RPMI7951 (cell line): ENCODE measurements around the gene SOX11. TPM values are rescaled to one million over a fixed set of nuclear protein-coding genes. Genes with fewer than 3 reads are reported as not detected.

Experiments used
- DNase-seq: peaks from one replicate; pipeline ENCODE4 v3.0.0-alpha.2; 2012; ENCODE audit warnings: low read depth
- total RNA-seq: library from RNA; depleted of rRNA; stranded (reverse); fragments of >200 nt; shearing (Covaris generic); gene quantifications from 2 replicates; pipeline ENCODE4 v1.2.3, GENCODE V29; 2014

The SOX11 gene
- total RNA-seq, 1 experiment from 2014 or later: under 0.01 TPM

DNA sequence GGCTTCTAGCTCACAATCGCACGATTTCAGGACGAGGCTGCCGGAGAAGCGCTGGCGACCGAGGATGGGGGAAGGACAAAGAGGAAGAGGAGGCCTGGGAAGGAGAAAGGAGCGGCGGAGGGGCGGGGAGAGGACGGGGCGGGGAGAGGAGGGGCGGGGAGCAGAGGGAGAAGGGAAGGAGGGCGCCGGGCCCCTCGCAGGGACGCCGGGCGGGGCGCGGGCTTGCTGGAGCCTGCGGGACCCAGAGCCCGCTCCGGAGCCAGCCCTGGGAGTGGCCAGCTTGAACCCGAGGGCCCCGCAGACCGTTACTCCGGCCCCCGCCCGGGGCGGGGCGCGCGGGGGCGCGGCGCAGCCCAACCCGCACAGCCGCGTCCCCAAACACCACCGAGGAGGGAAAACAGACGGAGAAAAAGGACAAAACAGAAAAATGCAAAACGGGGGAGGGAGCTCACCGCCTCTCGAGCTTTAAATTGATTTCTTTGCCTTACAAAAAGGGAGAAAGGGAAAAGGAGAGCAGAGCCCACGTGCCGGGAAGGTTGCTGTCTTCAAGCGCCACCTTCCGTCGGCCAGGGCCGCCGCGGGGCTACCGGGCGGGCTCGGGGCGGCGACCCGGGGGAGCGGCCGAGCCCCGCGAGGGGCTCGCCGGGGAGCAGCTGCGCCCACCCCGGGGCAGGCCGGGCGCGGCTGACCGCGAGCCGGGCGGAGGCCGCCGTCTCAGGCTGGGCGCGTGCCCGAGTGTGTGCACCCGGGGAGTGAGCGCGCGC, 781 bp upstream of the SOX11 start:
- DNase-seq: no peak

DNA sequence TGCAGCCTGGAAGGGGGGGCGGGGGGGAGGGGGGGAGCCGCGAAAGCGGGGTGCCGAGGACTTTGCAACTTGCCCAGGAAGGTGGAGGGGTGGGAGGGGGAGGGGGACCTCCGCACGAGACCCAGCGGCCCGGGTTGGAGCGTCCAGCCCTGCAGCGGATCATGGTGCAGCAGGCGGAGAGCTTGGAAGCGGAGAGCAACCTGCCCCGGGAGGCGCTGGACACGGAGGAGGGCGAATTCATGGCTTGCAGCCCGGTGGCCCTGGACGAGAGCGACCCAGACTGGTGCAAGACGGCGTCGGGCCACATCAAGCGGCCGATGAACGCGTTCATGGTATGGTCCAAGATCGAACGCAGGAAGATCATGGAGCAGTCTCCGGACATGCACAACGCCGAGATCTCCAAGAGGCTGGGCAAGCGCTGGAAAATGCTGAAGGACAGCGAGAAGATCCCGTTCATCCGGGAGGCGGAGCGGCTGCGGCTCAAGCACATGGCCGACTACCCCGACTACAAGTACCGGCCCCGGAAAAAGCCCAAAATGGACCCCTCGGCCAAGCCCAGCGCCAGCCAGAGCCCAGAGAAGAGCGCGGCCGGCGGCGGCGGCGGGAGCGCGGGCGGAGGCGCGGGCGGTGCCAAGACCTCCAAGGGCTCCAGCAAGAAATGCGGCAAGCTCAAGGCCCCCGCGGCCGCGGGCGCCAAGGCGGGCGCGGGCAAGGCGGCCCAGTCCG, 540 bp downstream of the SOX11 start:
- DNase-seq: no peak

DNA sequence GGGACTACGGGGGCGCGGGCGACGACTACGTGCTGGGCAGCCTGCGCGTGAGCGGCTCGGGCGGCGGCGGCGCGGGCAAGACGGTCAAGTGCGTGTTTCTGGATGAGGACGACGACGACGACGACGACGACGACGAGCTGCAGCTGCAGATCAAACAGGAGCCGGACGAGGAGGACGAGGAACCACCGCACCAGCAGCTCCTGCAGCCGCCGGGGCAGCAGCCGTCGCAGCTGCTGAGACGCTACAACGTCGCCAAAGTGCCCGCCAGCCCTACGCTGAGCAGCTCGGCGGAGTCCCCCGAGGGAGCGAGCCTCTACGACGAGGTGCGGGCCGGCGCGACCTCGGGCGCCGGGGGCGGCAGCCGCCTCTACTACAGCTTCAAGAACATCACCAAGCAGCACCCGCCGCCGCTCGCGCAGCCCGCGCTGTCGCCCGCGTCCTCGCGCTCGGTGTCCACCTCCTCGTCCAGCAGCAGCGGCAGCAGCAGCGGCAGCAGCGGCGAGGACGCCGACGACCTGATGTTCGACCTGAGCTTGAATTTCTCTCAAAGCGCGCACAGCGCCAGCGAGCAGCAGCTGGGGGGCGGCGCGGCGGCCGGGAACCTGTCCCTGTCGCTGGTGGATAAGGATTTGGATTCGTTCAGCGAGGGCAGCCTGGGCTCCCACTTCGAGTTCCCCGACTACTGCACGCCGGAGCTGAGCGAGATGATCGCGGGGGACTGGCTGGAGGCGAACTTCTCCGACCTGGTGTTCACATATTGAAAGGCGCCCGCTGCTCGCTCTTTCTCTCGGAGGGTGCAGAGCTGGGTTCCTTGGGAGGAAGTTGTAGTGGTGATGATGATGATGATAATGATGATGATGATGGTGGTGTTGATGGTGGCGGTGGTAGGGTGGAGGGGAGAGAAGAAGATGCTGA, 1.4 kb downstream of the SOX11 start:
- no peak for DNase-seq

DNA sequence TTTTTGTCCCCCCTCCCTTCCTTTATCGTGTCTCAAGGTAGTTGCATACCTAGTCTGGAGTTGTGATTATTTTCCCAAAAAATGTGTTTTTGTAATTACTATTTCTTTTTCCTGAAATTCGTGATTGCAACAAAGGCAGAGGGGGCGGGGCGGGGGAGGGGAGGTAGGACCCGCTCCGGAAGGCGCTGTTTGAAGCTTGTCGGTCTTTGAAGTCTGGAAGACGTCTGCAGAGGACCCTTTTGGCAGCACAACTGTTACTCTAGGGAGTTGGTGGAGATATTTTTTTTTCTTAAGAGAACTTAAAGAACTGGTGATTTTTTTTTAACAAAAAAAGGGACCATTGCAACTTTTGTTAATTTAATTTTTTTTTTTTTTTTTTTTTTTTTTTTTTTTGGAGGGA, 2.1 kb downstream of the SOX11 start:
- no peak for DNase-seq

DNA sequence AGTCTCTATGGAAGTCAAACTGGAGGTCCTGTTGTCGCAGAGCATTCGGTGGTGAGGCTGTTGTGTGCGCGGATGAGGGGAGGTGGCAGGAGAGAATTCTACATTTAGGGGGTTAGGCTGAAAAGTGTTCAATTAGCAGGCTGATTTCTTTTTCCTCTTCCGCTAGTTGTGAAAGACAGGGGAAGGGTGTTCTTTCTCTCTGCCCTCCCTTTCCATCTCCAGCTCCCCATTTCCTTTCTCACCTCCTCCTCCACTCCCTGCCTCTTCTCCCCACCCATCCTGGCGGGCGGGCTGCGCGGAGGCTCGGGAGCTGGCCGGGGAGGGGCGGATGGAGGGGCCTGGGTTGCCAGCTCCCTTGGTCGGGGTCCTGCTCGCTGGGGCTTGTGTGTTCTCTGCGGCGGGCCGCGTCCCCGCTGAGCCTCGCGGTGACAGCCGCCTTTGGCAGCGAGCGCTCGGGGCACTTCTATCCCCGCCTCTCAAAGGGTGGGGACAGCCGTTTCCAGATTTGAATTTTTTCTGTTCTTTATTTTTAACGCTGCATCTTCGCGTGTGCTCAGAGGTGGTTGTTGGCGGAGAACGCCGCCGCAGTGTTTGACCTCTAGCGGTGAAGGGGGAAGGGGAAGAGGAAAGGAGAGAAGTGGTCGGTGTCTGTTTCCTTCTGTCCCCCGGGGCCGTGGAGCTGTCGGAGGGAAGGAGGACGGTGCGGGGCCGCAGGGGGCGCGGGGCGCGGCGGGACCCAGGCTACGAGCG, 3.6 kb downstream of the SOX11 start:
- DNase-seq: no peak

DNA sequence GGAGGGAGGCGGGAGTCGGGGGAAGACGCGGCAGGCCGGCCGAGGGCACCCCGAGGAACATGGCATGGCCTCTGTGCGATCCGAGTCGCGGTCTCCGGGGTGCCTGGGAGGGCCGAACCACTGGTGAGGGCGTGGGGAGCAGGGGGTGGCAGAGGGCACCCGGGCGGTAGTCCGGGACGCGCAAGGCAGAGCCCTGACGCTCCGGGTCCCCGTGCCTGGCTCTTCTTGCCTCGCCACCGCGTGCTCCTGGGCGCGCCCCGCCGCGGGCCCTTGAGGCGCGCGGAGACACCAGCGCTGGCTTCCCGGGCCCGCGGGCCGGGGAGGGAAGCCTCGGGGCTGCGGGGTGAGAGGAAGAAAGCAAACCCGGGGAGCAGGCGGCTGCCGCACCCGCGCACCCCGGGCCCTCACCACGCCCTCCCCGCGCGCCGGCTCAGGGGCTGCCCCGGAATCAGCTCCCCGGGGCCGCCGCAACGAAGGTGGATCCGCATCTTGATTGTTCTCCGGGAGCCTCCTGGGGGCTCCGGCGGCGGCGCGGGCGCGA, 4.3 kb downstream of the SOX11 start:
- DNase-seq: no peak

DNA sequence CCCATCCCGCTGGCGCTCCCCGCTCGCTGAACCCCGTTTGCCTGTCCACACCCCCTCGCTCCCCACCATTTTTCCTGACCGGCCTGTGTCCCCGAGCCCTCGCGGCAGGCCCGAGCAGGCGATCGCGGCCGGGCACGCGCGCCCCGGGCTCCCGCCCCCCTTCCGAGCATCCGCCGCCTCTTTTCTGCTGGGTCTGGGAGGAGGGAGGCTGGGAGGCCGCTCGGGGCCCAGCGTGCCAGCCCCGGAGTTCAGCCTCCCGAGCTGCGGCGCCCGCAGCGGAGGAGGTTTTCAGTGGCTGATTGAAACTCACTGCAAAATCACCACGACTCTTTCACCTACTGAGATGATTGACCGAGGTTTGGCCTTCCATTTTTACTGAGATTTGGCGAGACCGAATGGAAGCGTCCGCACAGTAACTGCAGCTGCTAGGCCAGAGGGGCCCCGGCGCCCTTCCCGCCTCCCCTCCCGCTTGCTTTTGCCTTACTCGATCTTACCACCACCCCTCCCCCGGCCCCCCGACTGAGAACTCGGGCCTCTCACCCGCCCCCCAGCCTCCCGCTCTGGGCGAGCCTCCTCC, 4.8 kb downstream of the SOX11 start:
- DNase-seq: no peak

DNA sequence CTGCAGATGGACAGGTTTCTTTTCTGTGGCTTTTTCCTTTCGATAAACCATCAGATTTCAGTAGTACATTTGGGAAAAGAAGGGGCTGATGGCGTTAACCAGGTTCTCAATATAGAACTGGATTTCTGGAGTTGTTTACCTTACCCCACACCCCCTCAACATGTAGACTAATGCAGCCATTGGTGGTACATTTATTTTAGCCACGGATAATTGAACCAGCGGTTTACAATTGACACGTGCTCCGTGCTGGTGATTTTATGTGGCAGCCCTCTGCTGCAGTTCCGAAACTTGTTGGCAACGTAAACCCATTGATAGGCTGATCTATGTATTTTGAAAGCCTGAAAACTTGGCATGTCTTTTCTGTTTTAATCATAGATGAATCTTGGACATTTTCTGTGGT, 5.4 kb downstream of the SOX11 start:
- DNase-seq: no peak

DNA sequence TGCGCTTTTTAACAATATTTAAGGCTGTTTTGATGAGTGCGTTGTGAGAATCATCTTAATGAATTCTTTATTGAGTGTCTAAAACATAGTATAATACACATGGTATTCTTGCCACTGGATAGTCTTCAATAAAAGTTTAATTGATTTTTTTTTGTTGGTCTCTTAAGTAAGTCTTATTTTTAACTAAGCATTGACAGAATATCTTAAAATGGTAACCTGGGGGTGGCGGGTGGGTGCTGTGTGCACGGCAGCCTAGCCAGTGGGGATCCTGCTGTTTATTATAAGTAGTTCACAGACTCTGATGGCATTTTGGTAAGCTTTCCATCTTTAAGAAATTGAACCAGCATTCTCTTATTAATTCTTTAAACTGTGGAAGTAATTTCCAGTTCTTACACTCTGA, 6.0 kb downstream of the SOX11 start:
- no peak for DNase-seq

DNA sequence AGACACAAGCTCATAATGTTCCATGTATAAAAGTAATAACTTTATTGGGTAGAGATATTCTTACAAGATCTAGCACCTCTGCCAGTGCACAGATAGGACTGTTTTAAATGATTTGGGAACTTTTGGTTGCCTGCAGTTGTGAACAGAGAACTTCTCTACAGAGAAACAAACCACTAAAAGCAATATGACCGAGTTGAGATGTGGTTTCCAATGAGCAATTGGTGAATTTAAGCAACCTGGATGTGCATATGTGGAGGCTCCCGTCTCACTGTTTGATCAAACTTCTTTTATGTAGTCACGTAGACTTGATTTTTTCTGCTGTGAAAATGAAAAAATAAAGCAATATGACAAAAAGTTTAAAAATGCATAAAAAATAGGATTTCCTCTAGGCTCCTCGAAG, 7.8 kb downstream of the SOX11 start:
- DNase-seq: no peak

DNA sequence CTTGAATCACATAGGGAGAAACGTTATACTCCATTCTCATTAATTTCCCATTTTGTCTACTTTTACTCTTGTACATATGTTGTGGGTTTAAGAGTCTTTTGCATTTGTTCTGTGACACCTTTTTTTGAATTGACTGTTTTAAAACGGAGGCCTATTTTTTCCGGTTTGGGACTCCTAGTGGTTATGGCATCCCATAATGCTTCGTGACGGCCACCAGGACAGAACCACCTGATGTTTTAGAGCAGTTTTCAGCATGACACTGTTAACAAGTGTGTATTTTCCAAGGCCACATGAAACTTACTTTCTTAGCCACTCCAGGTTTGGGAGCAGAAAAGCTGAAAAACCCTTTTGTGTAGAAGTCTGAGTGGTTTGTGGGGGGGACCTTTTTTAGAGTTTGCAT, 8.4 kb downstream of the SOX11 start:
- DNase-seq: no peak

DNA sequence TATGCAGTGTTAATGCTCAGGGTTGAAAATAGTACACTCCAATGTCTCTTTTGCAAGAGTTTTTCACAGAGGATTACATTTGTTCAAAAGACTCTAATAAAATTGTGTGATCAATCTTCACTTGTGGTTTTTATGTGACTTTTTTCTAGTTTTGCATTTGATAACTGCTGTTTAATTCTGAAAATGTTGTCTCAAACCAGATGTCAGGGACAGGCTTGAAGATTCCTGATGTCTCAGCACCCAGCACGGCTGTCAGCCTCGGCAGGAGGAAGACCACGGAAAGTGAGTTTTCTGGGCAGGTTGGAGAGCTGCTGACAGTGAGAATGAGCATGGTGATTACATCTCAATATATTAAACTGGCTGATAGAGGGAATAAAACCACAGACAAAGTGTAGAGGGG, 9.1 kb downstream of the SOX11 start:
- no peak for DNase-seq

DNA sequence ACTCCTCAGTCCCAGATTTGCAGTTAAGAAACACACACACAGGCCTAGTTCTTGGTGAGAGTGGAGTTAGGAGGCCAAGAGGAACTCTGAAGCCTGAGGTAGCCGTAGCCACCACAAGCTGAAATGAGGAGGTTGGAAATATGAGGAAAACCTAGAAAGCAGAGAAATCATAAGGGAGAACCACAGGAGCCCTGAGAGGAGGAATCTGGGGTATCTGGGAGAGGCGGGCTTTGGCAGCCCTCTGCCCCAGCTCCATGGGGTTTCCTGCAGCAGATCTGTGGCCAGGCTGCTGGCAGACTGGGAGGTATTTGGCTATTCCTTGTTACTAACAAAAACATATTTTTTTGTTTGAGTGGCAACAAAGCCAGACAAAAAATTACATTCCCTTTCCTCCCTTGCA, 11.0 kb downstream of the SOX11 start:
- DNase-seq: no peak

DNA sequence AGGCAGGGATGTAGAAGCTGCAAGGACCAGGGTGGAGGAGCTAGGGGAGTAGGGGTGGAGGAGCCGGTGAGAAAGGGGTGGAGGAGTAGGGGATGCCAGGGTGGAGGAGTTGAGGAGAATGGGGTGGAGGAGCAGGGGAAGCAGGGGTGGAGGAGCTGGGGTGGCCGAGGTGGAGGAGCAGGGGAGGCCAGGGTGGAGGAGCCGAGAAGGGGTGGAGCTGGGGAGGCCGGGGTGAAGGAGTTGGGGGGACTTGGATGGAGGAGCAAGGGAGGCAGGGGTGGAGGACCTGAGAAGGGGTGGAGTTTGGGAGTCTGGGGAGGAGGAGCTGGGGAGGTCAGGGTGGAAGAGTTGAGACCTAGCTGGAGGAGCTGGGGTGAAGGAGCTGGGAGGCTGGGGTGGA, 13.3 kb downstream of the SOX11 start:
- no peak for DNase-seq

DNA sequence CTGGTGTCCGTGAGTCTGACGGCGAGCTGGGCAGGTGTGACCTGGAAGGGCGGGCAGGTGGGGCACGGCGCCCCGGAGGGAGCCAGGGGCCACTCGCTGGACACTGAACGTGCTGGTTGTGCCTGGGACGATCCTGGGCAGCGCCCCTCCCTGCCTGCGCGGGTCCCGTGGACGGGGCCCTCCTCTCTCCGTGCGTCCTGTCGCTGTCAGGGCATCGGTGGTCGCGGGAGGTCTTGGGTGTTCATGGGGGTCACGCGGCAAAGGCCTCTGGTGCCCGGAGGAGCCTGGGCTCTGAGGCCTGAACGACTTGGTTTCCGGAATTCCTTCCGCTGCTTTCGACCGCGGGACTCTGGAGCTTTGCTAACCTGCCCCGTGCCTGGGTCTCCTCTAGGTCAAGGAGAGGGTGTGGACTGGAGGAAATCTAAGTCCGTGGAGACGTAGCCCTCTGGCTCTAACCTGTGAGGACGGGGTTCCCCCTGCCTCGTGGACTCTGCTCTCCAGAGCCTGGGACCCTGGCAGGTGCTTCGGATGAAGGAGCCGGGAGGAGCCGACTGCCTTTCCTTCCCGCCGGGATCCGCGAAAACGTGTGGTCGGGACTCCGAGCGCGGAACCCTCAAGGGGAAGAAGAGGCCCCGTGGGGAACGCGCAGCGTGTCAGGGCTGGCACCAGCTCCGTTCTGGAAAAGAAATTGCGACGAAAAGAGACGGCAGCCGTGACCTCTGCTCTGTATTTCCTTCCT, 14.7 kb downstream of the SOX11 start:
- DNase-seq: no peak

DNA sequence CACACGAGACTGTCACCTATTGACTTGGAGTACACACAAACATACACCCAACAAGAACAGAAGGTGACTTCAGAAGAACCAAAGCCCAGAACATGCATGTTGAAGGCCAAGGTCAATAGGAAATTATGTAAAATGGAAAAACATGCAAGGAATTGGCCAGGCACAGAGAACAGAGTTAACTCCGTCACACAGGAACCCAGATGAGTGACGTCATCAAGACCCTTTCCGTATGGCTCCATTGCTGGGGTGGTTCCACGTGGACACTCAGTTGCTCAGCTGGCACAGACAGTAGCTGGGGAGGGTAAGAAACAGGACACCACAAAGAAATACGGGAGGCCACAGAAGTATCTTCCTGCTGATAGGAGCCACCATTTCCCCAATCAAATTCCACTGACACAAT, 18.4 kb downstream of the SOX11 start:
- DNase-seq: no peak

DNA sequence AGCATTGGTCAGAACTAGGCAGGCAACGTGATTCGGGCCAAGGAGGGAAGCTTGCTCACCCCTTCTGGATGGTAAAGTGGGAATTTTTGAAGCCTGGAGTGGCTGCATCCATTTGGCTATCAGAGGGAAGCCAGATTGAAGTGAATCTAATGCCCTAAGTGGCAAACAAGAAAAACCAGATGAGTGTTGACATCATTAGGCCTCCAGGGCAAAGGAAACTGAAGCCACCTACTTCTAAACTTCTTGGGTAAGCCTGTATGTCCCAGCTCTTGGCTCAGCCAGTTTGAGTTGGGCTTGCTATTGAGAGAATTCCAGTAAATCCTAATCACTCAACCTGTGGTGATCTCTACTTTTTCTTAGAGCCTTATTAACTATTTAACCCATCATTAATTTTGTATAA, 20.9 kb downstream of the SOX11 start:
- no peak for DNase-seq

DNA sequence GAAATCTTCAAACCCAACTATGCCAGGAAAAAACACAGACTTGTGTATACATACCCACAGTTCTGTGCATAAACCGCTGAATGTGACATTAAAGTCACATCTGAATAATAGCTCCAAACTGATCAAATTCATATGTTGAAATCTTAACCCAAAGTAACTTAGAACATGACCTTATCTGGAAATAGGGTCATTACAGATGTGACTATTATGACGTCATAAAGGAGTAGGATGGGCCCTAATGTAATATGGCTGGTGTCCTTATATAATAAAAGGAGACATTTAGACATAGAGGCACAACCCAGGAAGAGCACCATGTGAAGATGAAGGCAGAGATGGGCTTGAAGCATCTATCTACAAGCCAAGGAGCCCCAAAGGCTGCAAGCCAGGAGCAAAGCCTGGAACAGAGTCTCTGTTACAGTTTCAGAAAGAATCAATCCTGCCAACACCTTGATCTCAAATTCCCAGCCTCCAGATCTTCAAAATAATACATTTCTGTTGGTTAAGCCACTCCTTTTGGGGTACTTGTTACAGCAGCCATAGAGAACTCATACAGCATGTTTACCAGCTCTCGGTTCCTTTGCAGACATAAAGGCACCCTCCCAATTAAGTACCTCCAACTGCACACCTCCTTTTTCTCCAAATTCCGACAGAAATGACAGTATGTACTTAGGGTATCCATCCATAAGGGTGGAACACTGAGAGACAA, 27.6 kb downstream of the SOX11 start:
- no peak for DNase-seq

DNA sequence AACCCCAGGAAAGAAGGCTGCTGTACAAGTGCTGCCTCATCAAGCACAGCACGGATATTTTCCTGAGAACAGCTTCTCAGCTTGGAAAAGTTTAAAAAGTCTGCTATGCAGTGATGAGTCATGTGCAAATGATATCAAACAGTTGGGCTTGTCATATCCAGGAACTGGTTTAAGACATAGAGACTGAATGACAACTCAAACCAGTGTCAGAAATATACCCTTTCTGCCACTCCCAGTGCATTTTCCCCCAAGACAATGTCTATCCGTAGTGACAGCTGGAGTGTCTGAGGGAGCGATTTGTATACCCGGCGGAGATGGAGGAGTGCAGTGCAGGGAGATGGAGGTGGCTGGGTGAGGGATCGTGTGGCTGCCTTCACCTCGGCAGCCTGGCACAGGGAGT, 28.2 kb downstream of the SOX11 start:
- DNase-seq: no peak

DNA sequence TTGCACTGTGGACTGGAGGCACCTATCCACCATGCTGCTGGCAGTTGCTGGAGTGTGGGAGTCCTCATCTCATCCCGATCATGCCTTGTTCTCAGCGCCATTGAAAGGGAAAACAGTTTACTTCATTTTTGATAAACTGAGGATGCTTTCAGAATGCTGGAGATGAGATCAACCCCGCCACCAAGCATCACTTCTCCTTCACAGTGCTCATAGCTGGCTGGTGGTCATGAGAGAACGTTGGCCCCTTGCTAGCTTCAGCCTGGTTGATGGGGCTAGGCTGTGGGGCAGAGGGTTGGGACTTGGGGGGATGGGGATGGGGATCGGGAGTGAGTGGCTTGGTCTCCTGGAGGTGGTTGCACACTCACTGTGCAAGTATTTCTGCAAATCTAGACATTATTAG, 30.1 kb downstream of the SOX11 start:
- DNase-seq: no peak
